ENCODE measurements around the gene AMMECR1.

GRCh38 chrX:110155759-110156158 lies 162.1 kb downstream of the AMMECR1 start:
- TF ChIP-seq, protein P1, sequence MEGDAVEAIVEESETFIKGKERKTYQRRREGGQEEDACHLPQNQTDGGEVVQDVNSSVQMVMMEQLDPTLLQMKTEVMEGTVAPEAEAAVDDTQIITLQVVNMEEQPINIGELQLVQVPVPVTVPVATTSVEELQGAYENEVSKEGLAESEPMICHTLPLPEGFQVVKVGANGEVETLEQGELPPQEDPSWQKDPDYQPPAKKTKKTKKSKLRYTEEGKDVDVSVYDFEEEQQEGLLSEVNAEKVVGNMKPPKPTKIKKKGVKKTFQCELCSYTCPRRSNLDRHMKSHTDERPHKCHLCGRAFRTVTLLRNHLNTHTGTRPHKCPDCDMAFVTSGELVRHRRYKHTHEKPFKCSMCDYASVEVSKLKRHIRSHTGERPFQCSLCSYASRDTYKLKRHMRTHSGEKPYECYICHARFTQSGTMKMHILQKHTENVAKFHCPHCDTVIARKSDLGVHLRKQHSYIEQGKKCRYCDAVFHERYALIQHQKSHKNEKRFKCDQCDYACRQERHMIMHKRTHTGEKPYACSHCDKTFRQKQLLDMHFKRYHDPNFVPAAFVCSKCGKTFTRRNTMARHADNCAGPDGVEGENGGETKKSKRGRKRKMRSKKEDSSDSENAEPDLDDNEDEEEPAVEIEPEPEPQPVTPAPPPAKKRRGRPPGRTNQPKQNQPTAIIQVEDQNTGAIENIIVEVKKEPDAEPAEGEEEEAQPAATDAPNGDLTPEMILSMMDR (IDR thresholded peaks at IDR 0.05; ENCODE audit: low read length), result no peak
- no peak for TF ChIP-seq EZH2 (IDR thresholded peaks at IDR 0.05; ENCODE audit: borderline replicate concordance, low read length)
